Astrocyte (in vitro differentiated cells and primary cell): ENCODE results near the gene GPR42. TPM values are rescaled to one million over a fixed set of nuclear protein-coding genes. Genes with fewer than 3 reads are reported as not detected.

Experiments used
- DNase-seq: peaks from one replicate; pipeline ENCODE4 v3.0.0-alpha.2; 2010; ENCODE audit warnings: low read depth
- FAIRE-seq: peaks from 2 replicates; lab custom pipeline; 2011; peaks lifted over from hg19 to GRCh38; lab: Jason Lieb, UNC
- H2AFZ ChIP-seq: 2 replicates; pipeline ENCODE4 v1.6.0; 2012; ENCODE audit warnings: low read depth, low read length, inconsistent platforms
- H3K27ac ChIP-seq: 2 replicates; pipeline ENCODE4 v1.5.1; 2011; ENCODE audit warnings: low read depth, low read length, inconsistent platforms
- H3K27me3 ChIP-seq: 2 replicates; pipeline ENCODE4 v1.6.0; 2011; ENCODE audit warnings: low read length, inconsistent platforms; ENCODE audit not compliant: insufficient read depth
- H3K36me3 ChIP-seq: 2 replicates; pipeline ENCODE4 v1.5.1; 2011; ENCODE audit warnings: low read length, inconsistent platforms; ENCODE audit not compliant: insufficient read depth
- H3K4me1 ChIP-seq: 2 replicates; pipeline ENCODE4 v1.5.1; 2011; ENCODE audit warnings: low read length, inconsistent platforms; ENCODE audit not compliant: insufficient read depth
- H3K4me2 ChIP-seq: 2 replicates; pipeline ENCODE4 v1.6.0; 2012; ENCODE audit warnings: low read length, inconsistent platforms
- H3K4me3 ChIP-seq: 2 replicates; pipeline ENCODE4 v1.5.1; 2011; ENCODE audit warnings: low read depth, mild to moderate bottlenecking, low read length, inconsistent platforms; ENCODE audit not compliant: insufficient read depth
- H3K79me2 ChIP-seq: 2 replicates; pipeline ENCODE4 v1.6.0; 2012; ENCODE audit warnings: mild to moderate bottlenecking, low read length, inconsistent platforms; ENCODE audit not compliant: insufficient read depth
- H3K9ac ChIP-seq: 2 replicates; pipeline ENCODE4 v1.6.0; 2012; ENCODE audit warnings: mild to moderate bottlenecking, low read length, inconsistent platforms
- H3K9me3 ChIP-seq: 2 replicates; pipeline ENCODE4 v1.5.1; 2012; ENCODE audit warnings: low read depth, mild to moderate bottlenecking, low read length, inconsistent platforms; ENCODE audit not compliant: insufficient read depth
- H4K20me1 ChIP-seq: 2 replicates; pipeline ENCODE4 v1.6.0; 2012; ENCODE audit warnings: low read length, inconsistent platforms; ENCODE audit not compliant: insufficient read depth
- H3K27ac Mint-ChIP-seq: one replicate; pipeline ENCODE4 v1.8.0; 2021; ENCODE audit warnings: mild to moderate bottlenecking, mixed read lengths; ENCODE audit not compliant: unreplicated experiment
- H3K27me3 Mint-ChIP-seq: one replicate; pipeline ENCODE4 v1.8.0; 2021; ENCODE audit warnings: low read depth, mixed read lengths; ENCODE audit not compliant: unreplicated experiment
- H3K36me3 Mint-ChIP-seq: one replicate; pipeline ENCODE4 v1.8.0; 2021; ENCODE audit warnings: low read depth, mixed read lengths; ENCODE audit not compliant: unreplicated experiment
- H3K4me1 Mint-ChIP-seq: one replicate; pipeline ENCODE4 v1.8.0; 2021; ENCODE audit warnings: low read depth, mixed read lengths; ENCODE audit not compliant: unreplicated experiment
- H3K4me3 Mint-ChIP-seq: one replicate; pipeline ENCODE4 v1.8.0; 2021; ENCODE audit warnings: mild to moderate bottlenecking, moderate library complexity, mixed read lengths; ENCODE audit not compliant: unreplicated experiment
- H3K9me3 Mint-ChIP-seq: one replicate; pipeline ENCODE4 v1.8.0; 2021; ENCODE audit warnings: mild to moderate bottlenecking, mixed read lengths; ENCODE audit not compliant: unreplicated experiment
- CTCF ChIP-seq: IDR thresholded peaks from 2 replicates; pipeline ENCODE4 v1.5.1; 2011; ENCODE audit warnings: low read depth, mild to moderate bottlenecking, inconsistent platforms, low read length, moderate library complexity; ENCODE audit not compliant: insufficient read depth
- EZH2 ChIP-seq: IDR thresholded peaks from 2 replicates; pipeline ENCODE4 v1.6.1; 2012; ENCODE audit warnings: mild to moderate bottlenecking, low read length, inconsistent platforms; ENCODE audit not compliant: insufficient read depth
- total RNA-seq: library from RNA; stranded (reverse); gene quantifications from 2 replicates; pipeline ENCODE4 v1.2.1, GENCODE V29; 2021

The GPR42 gene
- total RNA-seq, 1 donor from 2014 or later: not detected

- no peaks in the 10 kb centered on the region for H3K4me1 ChIP-seq
- H3K27me3 ChIP-seq: no peaks in the 10 kb centered on the region
- H3K4me3 ChIP-seq: no peak overlapping the region
- no peaks in the 10 kb centered on the region for H3K79me2 ChIP-seq
- DNase-seq (no peak), FAIRE-seq (no peak)
- no peak for TF ChIP-seq CTCF
- no peak for TF ChIP-seq EZH2
- H3K9ac ChIP-seq: no peak overlapping the region
- Mint-ChIP-seq H3K4me1 (no peaks in the 10 kb centered on the region), H3K4me3 (no peak overlapping the region), H3K9me3 (no peaks in the 10 kb centered on the region), H3K27me3 (peaks cover 14% of the 10 kb centered on the region), H3K36me3 (no peaks in the 10 kb centered on the region), H3K27ac (no peak overlapping the region)
- no peaks in the 10 kb centered on the region for H3K36me3 ChIP-seq
- H3K4me2 ChIP-seq: no peak overlapping the region
- H3K9me3 ChIP-seq: no peaks in the 10 kb centered on the region
- no peak overlapping the region for H3K27ac ChIP-seq
- H4K20me1 ChIP-seq: no peaks in the 10 kb centered on the region
- H2AFZ ChIP-seq: no peak overlapping the region
These were observed 27.7 kb downstream of the GPR42 start for GRCh38 chr19:35398570-35398969.

GRCh38 chr19:35399231-35399630 is 28.4 kb downstream of the GPR42 start:
- Histone ChIP-seq H3K9ac (no peak overlapping the region), H3K4me3 (no peak overlapping the region), H2AFZ (no peak overlapping the region), H3K79me2 (no peaks in the 10 kb centered on the region), H4K20me1 (no peaks in the 10 kb centered on the region), H3K4me2 (no peak overlapping the region), H3K27me3 (no peaks in the 10 kb centered on the region), H3K36me3 (no peaks in the 10 kb centered on the region), H3K27ac (no peak overlapping the region), H3K9me3 (no peaks in the 10 kb centered on the region), H3K4me1 (no peaks in the 10 kb centered on the region)
- Mint-ChIP-seq H3K4me1 (no peaks in the 10 kb centered on the region), H3K4me3 (no peak overlapping the region), H3K9me3 (no peaks in the 10 kb centered on the region), H3K36me3 (no peaks in the 10 kb centered on the region), H3K27me3 (peaks cover 14% of the 10 kb centered on the region), H3K27ac (no peak overlapping the region)
- FAIRE-seq (no peak), DNase-seq (no peak)
- TF ChIP-seq EZH2: no peak
- TF ChIP-seq CTCF: no peak

- Mint-ChIP-seq H3K9me3 (peaks cover 2% of the 10 kb centered on the region), H3K4me1 (peaks cover 6% of the 10 kb centered on the region), H3K27me3 (peaks cover 14% of the 10 kb centered on the region), H3K36me3 (no peaks in the 10 kb centered on the region), H3K27ac (no peak overlapping the region), H3K4me3 (no peak overlapping the region)
- H3K9ac ChIP-seq: no peak overlapping the region
- FAIRE-seq (no peak), DNase-seq (no peak)
- H3K4me3 ChIP-seq: no peak overlapping the region
- no peaks in the 10 kb centered on the region for H3K9me3 ChIP-seq
- H3K4me2 ChIP-seq: no peak overlapping the region
- no peak overlapping the region for H2AFZ ChIP-seq
- no peaks in the 10 kb centered on the region for H3K4me1 ChIP-seq
- no peak for TF ChIP-seq CTCF
- no peak for TF ChIP-seq EZH2
- H3K79me2 ChIP-seq: no peaks in the 10 kb centered on the region
- no peaks in the 10 kb centered on the region for H3K27me3 ChIP-seq
- H4K20me1 ChIP-seq: no peaks in the 10 kb centered on the region
- no peak overlapping the region for H3K27ac ChIP-seq
- H3K36me3 ChIP-seq: no peaks in the 10 kb centered on the region
These were observed 29.3 kb downstream of the GPR42 start for GRCh38 chr19:35399948-35400772.
